A549 (cell line): Measurements from ENCODE around the gene MRFAP1. TPM values are rescaled to one million over a fixed set of nuclear protein-coding genes. Genes with fewer than 3 reads are reported as not detected.

Experiments used
- ATAC-seq, 2 experiments: fragments of 200-7000 bp in 1 of 2; fragments of >200 bp in 1 of 2; cut with Nextera tagmentation in 1 of 2; cut with Tn5 transposase in 1 of 2; 3 replicates each; pipeline versions ENCODE4 v1.8.0 to v1.9.1; 2018 to 2020; ENCODE audit warnings: mild to moderate bottlenecking in 1 of 2, moderate library complexity in 1 of 2
- CTCF ChIA-PET: fragments of 300-600 bp; sonication (Branson Sonifier 250); formaldehyde crosslinking; extraction: SDS; loops from one replicate; lab custom pipeline; 2021; ENCODE audit warnings: antibody characterized with exemption, inconsistent platforms; lab: Yijun Ruan, JAX
- POLR2A ChIA-PET: fragments of 350-600 bp; formaldehyde crosslinking; extraction: SDS; loops from one replicate; lab custom pipeline; 2021; ENCODE audit warnings: antibody characterized with exemption, inconsistent platforms; lab: Yijun Ruan, JAX
- DNase-seq, 2 experiments: peaks; one replicate each; pipeline versions ENCODE4 v3.0.0 to v3.0.0-alpha.2; 2011 to 2016; ENCODE audit warnings: low read depth in 1 of 2, low spot score in 1 of 2
- FAIRE-seq: peaks from 2 replicates; lab custom pipeline; 2011; peaks lifted over from hg19 to GRCh38; lab: Jason Lieb, UNC
- H3K27ac ChIP-seq, 2 experiments: fragments of >200 bp; sonication (Bioruptor Twin); formaldehyde crosslinking; 3 replicates each; pipeline ENCODE4 v1.5.1; 2016 to 2017
- H3K4me1 ChIP-seq: fragments of >200 bp; sonication (Bioruptor Twin); formaldehyde crosslinking; 3 replicates; pipeline ENCODE4 v1.6.1; 2016
- H3K4me2 ChIP-seq: fragments of >200 bp; sonication (Bioruptor Twin); formaldehyde crosslinking; 3 replicates; pipeline ENCODE4 v1.6.1; 2016
- H3K4me3 ChIP-seq: fragments of >200 bp; sonication (Bioruptor Twin); formaldehyde crosslinking; 3 replicates; pipeline ENCODE4 v1.5.1; 2016
- H3K9me3 ChIP-seq: fragments of >200 bp; sonication (Bioruptor Twin); formaldehyde crosslinking; 3 replicates; pipeline ENCODE4 v1.6.1; 2016
- BHLHE40 ChIP-seq: IDR thresholded peaks from 2 replicates; pipeline ENCODE4 v1.6.1; 2012; ENCODE audit warnings: low read depth, low read length, inconsistent platforms
- CBX8 ChIP-seq: fragments of 200-600 bp; sonication (generic); IDR thresholded peaks from 2 replicates; pipeline ENCODE4 v1.6.1; 2016
- CEBPB ChIP-seq, 2 experiments: fragments of >200 bp in 1 of 2; sonication (Bioruptor Twin) in 1 of 2; formaldehyde crosslinking in 1 of 2; IDR thresholded peaks; 2 replicates each; pipeline ENCODE4 v1.6.1; 2012 to 2016
- CHD2 ChIP-seq: fragments of 150-350 bp; IDR thresholded peaks from 2 replicates; pipeline ENCODE4 v1.6.1; 2014; ENCODE audit warnings: low read length; ENCODE audit not compliant: partially characterized antibody
- CHD4 ChIP-seq: fragments of 200-600 bp; sonication (generic); IDR thresholded peaks from 2 replicates; pipeline ENCODE4 v1.6.1; 2016; ENCODE audit warnings: antibody characterized with exemption, mild to moderate bottlenecking, borderline replicate concordance
- EHF ChIP-seq: fragments of 250-450 bp; sonication (Bioruptor Pico); IDR thresholded peaks from 2 replicates; pipeline ENCODE4 v1.5.0; 2020; ENCODE audit warnings: mild to moderate bottlenecking
- EP300 ChIP-seq, 2 experiments: fragments of >200 bp; sonication (Bioruptor Twin); formaldehyde crosslinking; IDR thresholded peaks; 2 replicates in 1 of 2; 3 replicates in 1 of 2; pipeline ENCODE4 v1.6.1; 2016 to 2017
- FOSB ChIP-seq: fragments of 250-450 bp; sonication (Bioruptor Pico); IDR thresholded peaks from 2 replicates; pipeline ENCODE4 v1.5.0; 2020; ENCODE audit warnings: mild to moderate bottlenecking, moderate library complexity
- FOSL2 ChIP-seq, 2 experiments: fragments of 450-650 bp in 1 of 2; fragments of >200 bp in 1 of 2; sonication (Bioruptor Twin) in 1 of 2; formaldehyde crosslinking; IDR thresholded peaks; 2 replicates each; pipeline versions ENCODE4 v1.5.0 to v1.6.1; 2016 to 2020; ENCODE audit warnings: mild to moderate bottlenecking in 1 of 2, moderate library complexity in 1 of 2
- GATA3 ChIP-seq: IDR thresholded peaks from 2 replicates; pipeline ENCODE4 v1.6.1; 2012; ENCODE audit warnings: borderline replicate concordance
- HDAC2 ChIP-seq: fragments of 200-600 bp; sonication (generic); IDR thresholded peaks from 2 replicates; pipeline ENCODE4 v1.6.1; 2016
- HEYL ChIP-seq: fragments of 250-450 bp; sonication (Bioruptor Pico); IDR thresholded peaks from 2 replicates; pipeline ENCODE4 v1.8.0; 2021; ENCODE audit warnings: mild to moderate bottlenecking, moderate library complexity
- HMGXB4 ChIP-seq: fragments of 250-450 bp; sonication (Bioruptor Pico); IDR thresholded peaks from 2 replicates; pipeline ENCODE4 v1.5.0; 2021; ENCODE audit warnings: mild to moderate bottlenecking, moderate library complexity, borderline replicate concordance
- HOXA7 ChIP-seq: fragments of 250-450 bp; sonication (Bioruptor Pico); IDR thresholded peaks from 2 replicates; pipeline ENCODE4 v1.5.0; 2020; ENCODE audit warnings: mild to moderate bottlenecking, moderate library complexity
- HOXB13 ChIP-seq: fragments of 250-450 bp; sonication (Bioruptor Pico); IDR thresholded peaks from 2 replicates; pipeline ENCODE4 v1.5.0; 2020; ENCODE audit warnings: low read depth, mild to moderate bottlenecking, moderate library complexity
- HOXB5 ChIP-seq: fragments of 250-450 bp; sonication (Bioruptor Pico); IDR thresholded peaks from 2 replicates; pipeline ENCODE4 v1.5.0; 2020; ENCODE audit warnings: mild to moderate bottlenecking, moderate library complexity
- KDM1A ChIP-seq: fragments of 200-600 bp; sonication (generic); IDR thresholded peaks from 2 replicates; pipeline ENCODE4 v1.6.1; 2016; ENCODE audit warnings: low read depth, mild to moderate bottlenecking
- KDM5A ChIP-seq: fragments of 200-600 bp; sonication (generic); IDR thresholded peaks from 2 replicates; pipeline ENCODE4 v1.6.1; 2016; ENCODE audit warnings: antibody characterized with exemption, mild to moderate bottlenecking
- MAFK ChIP-seq: fragments of 450-650 bp; IDR thresholded peaks from 2 replicates; pipeline ENCODE4 v1.6.1; 2014; ENCODE audit not compliant: partially characterized antibody
- MAZ ChIP-seq: fragments of 150-350 bp; IDR thresholded peaks from 2 replicates; pipeline ENCODE4 v1.6.1; 2014; ENCODE audit warnings: antibody characterized with exemption, low read depth, low read length, borderline replicate concordance
- NPAS2 ChIP-seq: fragments of 250-450 bp; sonication (Bioruptor Pico); IDR thresholded peaks from 2 replicates; pipeline ENCODE4 v1.8.0; 2022; ENCODE audit warnings: mild to moderate bottlenecking, moderate library complexity, borderline replicate concordance
- POLR2A ChIP-seq: IDR thresholded peaks from 2 replicates; pipeline ENCODE4 v1.6.1; 2012; ENCODE audit warnings: mild to moderate bottlenecking, low read length
- POLR2AphosphoS2 ChIP-seq: conservative IDR thresholded peaks from 2 replicates; pipeline ENCODE4 v1.6.1; 2012; ENCODE audit warnings: low read length, improper control_type of control experiment, inconsistent platforms
- RAD21 ChIP-seq, 2 experiments: fragments of >200 bp in 1 of 2; sonication (Bioruptor Twin) in 1 of 2; formaldehyde crosslinking in 1 of 2; IDR thresholded peaks in 1 of 2; conservative IDR thresholded peaks in 1 of 2; 2 replicates in 1 of 2; 3 replicates in 1 of 2; pipeline ENCODE4 v1.6.1; 2012 to 2018; ENCODE audit warnings: inconsistent platforms in 1 of 2
- RCOR1 ChIP-seq: fragments of 150-350 bp; IDR thresholded peaks from 2 replicates; pipeline ENCODE4 v1.6.1; 2014; ENCODE audit warnings: antibody characterized with exemption, low read length, low read depth
- RFX5 ChIP-seq: fragments of 450-650 bp; IDR thresholded peaks from 2 replicates; pipeline ENCODE4 v1.7.1; 2014; ENCODE audit warnings: antibody characterized with exemption, mild to moderate bottlenecking, moderate library complexity
- RNF2 ChIP-seq: fragments of 200-600 bp; sonication (generic); IDR thresholded peaks from 2 replicates; pipeline ENCODE4 v1.6.1; 2016; ENCODE audit warnings: low read depth, mild to moderate bottlenecking, antibody characterized with exemption, moderate library complexity, borderline replicate concordance
- SREBF2 ChIP-seq: fragments of 450-650 bp; IDR thresholded peaks from 2 replicates; pipeline ENCODE4 v1.6.1; 2014; ENCODE audit warnings: mild to moderate bottlenecking, moderate library complexity
- TP53 ChIP-seq: fragments of 250-450 bp; sonication (Bioruptor Pico); IDR thresholded peaks from 2 replicates; pipeline ENCODE4 v1.5.0; 2021; ENCODE audit warnings: mild to moderate bottlenecking, moderate library complexity
- ZC3H11A ChIP-seq: fragments of 450-650 bp; IDR thresholded peaks from 2 replicates; pipeline ENCODE4 v1.6.1; 2014; ENCODE audit warnings: antibody characterized with exemption, mild to moderate bottlenecking
- ZFP36 ChIP-seq: fragments of 450-650 bp; IDR thresholded peaks from 2 replicates; pipeline ENCODE4 v1.6.1; 2014; ENCODE audit warnings: borderline replicate concordance; ENCODE audit not compliant: partially characterized antibody
- ZNF302 ChIP-seq: fragments of 250-450 bp; sonication (Bioruptor Pico); IDR thresholded peaks from 2 replicates; pipeline ENCODE4 v1.9.0; 2021; ENCODE audit warnings: inconsistent platforms, mild to moderate bottlenecking, moderate library complexity
- WGBS: methylation state at CpG from one replicate; pipeline ENCODE4 v1.1.6; 2017; ENCODE audit errors: missing lambda C conversion rate; 5-methylcytosine and 5-hydroxymethylcytosine counted together
- polyA minus RNA-seq: library from RNA; depleted of rRNA, polyadenylated mRNA; stranded (reverse); fragments of >200 nt; gene quantifications from 2 replicates; pipeline ENCODE4 v1.2.3, GENCODE V29; 2011; rRNA and poly(A)+ RNA removed
- polyA plus RNA-seq, 4 experiments: library from polyadenylated mRNA; depleted of rRNA in 3 of 4; stranded (reverse); fragments of >200 nt; fragmentation: RNase III in 1 of 4; extraction: RNeasy Plus Mini Kit Qiagen cat#74134 plus additional on column Dnase treatment in 1 of 4; gene quantifications; 2 replicates in 3 of 4; 3 replicates in 1 of 4; pipeline ENCODE4 v1.2.3, GENCODE V29; 2011 to 2017
- TF ChIP-seq, protein P1 (sequence below): fragments of 450-650 bp; IDR thresholded peaks from 2 replicates; pipeline ENCODE4 v1.6.1; 2014; ENCODE audit warnings: antibody characterized with exemption
- TF ChIP-seq, protein P2 (sequence below): fragments of >200 bp; sonication (Bioruptor Twin); formaldehyde crosslinking; IDR thresholded peaks from 3 replicates; pipeline ENCODE4 v1.5.1; 2016
- TF ChIP-seq, protein P3 (sequence below): IDR thresholded peaks from 2 replicates; pipeline ENCODE4 v1.6.1; 2012
- TF ChIP-seq, protein P4 (sequence below): IDR thresholded peaks from 2 replicates; pipeline ENCODE4 v1.6.1; 2012

Gene MRFAP1
- polyA plus RNA-seq (2011; rRNA removed) (185 and 272 TPM in 2 replicates), polyA plus RNA-seq (2017; fragmentation: RNase III; extraction: RNeasy Plus Mini Kit Qiagen cat#74134 plus additional on column Dnase treatment) (293 to 304 TPM (median 294 TPM) in 3 replicates), polyA minus RNA-seq (23.9 and 24.5 TPM in 2 replicates)
- 211 and 261 TPM in 2 replicates for polyA plus RNA-seq (2012; cell fraction: cytosol; rRNA removed)
- polyA plus RNA-seq (2012; cell fraction: nucleus; rRNA removed): 116 and 120 TPM in 2 replicates

DNA sequence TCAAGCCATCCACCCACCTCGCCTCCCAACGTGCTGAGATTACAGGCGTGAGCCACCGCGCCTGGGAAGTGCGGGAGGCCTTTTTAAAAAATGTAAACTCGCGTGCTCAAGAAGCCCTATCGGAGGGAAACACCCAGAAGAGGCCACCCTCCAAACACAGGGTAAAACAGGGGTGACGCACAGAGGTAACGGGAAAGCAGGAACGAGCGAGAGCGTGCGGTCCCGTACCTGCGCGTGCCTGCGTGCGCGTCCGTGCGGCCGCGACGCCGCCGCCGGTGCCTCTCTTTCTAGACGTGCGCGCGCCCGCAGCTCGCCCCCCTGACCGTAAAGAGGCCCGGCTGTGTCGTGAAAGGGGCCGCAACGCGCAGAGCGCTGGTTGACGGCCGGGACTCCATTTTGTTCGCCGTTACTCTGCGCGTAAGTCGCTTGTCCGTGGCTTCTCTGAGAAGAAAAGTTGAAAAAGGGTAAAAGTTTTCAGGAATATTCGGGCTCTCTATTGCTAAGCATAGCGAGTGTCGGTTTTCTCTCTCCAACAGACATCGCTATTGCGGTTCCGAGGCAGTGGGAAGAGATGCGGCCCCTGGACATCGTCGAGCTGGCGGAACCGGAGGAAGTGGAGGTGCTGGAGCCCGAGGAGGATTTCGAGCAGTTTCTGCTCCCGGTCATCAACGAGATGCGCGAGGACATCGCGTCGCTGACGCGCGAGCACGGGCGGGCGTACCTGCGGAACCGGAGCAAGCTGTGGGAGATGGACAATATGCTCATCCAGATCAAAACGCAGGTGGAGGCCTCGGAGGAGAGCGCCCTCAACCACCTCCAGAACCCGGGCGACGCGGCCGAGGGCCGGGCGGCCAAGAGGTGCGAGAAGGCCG is at the start of gene MRFAP1:
Gene MRFAP1 (plus strand): TSS at position 394 of the 872 bp plus-strand sequence. CDS start 178 bp downstream, at position 572.
- peak; percentile 80 to 95 for DNase-seq
- H3K27ac ChIP-seq: peak within 1 kb of the TSS; percentile 87 to 98
- CTCF ChIA-PET: interaction anchor here (0.6 to 2.5 kb wide), 3 partner anchors 18 to 94 kb away, joined by 3 to 13 read pairs (median 5); no protein-coding TSS in a partner anchor
- H3K9me3 ChIP-seq: no peaks in the 10 kb centered on the region
- WGBS: under 1% methylated on average over 34 of the region's 90 CpGs
- no peak for FAIRE-seq
- peak within 1 kb of the TSS; percentile 62 for H3K4me3 ChIP-seq
- POLR2A ChIA-PET: interaction anchor here (0.6 to 1.7 kb wide), 9 partner anchors 10 to 1253 kb away, joined by 3 to 13 read pairs (median 6); partner anchors contain the start of genes MAN2B2 and MRFAP1L1
- H3K4me1 ChIP-seq: peaks cover 10% of the 10 kb centered on the region
- ATAC-seq: peak; percentile 93 to 94
- H3K4me2 ChIP-seq: peak within 1 kb of the TSS; percentile 99
- TF ChIP-seq CHD2 (no peak), ZNF302 (no peak), MAZ (no peak), ZFP36 (no peak), NPAS2 (CRISPR knock-in tag) (no peak), RCOR1 (no peak), HDAC2 (no peak), HEYL (CRISPR knock-in tag) (no peak), RAD21 (conservative IDR thresholded peaks at IDR 0.05 in 1 of 2, IDR thresholded peaks at IDR 0.05 in 1 of 2) (no peak), CEBPB (IDR thresholded peaks at IDR 0.05) (no peak), POLR2AphosphoS2 (no peak), TP53 (CRISPR knock-in tag) (no peak), EP300 (IDR thresholded peaks at IDR 0.05) (no peak), HOXB5 (CRISPR knock-in tag) (no peak), RFX5 (no peak), MAFK (no peak), CBX8 (no peak), KDM5A (0 out of 2 replicates have a peak, but pooled peaks have one; percentile 11), KDM1A (no peak), FOSL2 (IDR thresholded peaks at IDR 0.05) (no peak), FOSL2 (CRISPR knock-in tag; IDR thresholded peaks at IDR 0.05) (no peak), ZC3H11A (no peak), GATA3 (peak; percentile 38; the same call in 1 of the 2 replicates), HOXB13 (CRISPR knock-in tag) (peak; percentile 55; the same call in 1 of the 2 replicates), EHF (CRISPR knock-in tag) (no peak), FOSB (CRISPR knock-in tag) (no peak), HOXA7 (CRISPR knock-in tag) (no peak), RNF2 (no peak), CHD4 (no peak), SREBF2 (no peak), HMGXB4 (CRISPR knock-in tag) (no peak), POLR2A (peak; percentile 92), BHLHE40 (peak; percentile 34; the same call in 1 of the 2 replicates)
- TF ChIP-seq, protein P1, sequence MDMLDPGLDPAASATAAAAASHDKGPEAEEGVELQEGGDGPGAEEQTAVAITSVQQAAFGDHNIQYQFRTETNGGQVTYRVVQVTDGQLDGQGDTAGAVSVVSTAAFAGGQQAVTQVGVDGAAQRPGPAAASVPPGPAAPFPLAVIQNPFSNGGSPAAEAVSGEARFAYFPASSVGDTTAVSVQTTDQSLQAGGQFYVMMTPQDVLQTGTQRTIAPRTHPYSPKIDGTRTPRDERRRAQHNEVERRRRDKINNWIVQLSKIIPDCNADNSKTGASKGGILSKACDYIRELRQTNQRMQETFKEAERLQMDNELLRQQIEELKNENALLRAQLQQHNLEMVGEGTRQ: no peak
- TF ChIP-seq, protein P2, sequence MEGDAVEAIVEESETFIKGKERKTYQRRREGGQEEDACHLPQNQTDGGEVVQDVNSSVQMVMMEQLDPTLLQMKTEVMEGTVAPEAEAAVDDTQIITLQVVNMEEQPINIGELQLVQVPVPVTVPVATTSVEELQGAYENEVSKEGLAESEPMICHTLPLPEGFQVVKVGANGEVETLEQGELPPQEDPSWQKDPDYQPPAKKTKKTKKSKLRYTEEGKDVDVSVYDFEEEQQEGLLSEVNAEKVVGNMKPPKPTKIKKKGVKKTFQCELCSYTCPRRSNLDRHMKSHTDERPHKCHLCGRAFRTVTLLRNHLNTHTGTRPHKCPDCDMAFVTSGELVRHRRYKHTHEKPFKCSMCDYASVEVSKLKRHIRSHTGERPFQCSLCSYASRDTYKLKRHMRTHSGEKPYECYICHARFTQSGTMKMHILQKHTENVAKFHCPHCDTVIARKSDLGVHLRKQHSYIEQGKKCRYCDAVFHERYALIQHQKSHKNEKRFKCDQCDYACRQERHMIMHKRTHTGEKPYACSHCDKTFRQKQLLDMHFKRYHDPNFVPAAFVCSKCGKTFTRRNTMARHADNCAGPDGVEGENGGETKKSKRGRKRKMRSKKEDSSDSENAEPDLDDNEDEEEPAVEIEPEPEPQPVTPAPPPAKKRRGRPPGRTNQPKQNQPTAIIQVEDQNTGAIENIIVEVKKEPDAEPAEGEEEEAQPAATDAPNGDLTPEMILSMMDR: no peak
- TF ChIP-seq, protein P3, sequence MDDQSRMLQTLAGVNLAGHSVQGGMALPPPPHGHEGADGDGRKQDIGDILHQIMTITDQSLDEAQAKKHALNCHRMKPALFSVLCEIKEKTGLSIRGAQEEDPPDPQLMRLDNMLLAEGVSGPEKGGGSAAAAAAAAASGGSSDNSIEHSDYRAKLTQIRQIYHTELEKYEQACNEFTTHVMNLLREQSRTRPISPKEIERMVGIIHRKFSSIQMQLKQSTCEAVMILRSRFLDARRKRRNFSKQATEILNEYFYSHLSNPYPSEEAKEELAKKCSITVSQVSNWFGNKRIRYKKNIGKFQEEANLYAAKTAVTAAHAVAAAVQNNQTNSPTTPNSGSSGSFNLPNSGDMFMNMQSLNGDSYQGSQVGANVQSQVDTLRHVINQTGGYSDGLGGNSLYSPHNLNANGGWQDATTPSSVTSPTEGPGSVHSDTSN: no peak
- TF ChIP-seq, protein P4, sequence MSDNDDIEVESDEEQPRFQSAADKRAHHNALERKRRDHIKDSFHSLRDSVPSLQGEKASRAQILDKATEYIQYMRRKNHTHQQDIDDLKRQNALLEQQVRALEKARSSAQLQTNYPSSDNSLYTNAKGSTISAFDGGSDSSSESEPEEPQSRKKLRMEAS: peak; percentile 89
